Measurements from ENCODE around the gene GID8.

Gene GID8

GRCh38 chr20:62923669-62924441 lies 14.1 kb upstream of the GID8 start:
- DNase-seq: no peak

GRCh38 chr20:62924442-62925075 lies 13.4 kb upstream of the GID8 start:
- peak in 1 of 2 donors; percentile 56 for DNase-seq

- DNase-seq: no peak
Observed at GRCh38 chr20:62925076-62925419, 12.9 kb upstream of the GID8 start.

GRCh38 chr20:62925420-62926228 lies 12.3 kb upstream of the GID8 start:
- peak; percentile 40 to 63 for DNase-seq

- DNase-seq: peak; percentile 91 to 93
Observed at GRCh38 chr20:62926229-62927127, 11.5 kb upstream of the GID8 start, which contains the start of gene DIDO1. TSS of gene DIDO1 (minus strand) at chr20:62926505.

- DNase-seq: no peak
Observed at GRCh38 chr20:62927128-62927705, 10.7 kb upstream of the GID8 start.

GRCh38 chr20:62928246-62928939 lies 9.6 kb upstream of the GID8 start:
- DNase-seq: no peak

- peak; percentile 21 to 65 for DNase-seq
Observed at GRCh38 chr20:62929051-62929538, 8.9 kb upstream of the GID8 start.

- DNase-seq: no peak
Observed at GRCh38 chr20:62931464-62931863, 6.5 kb upstream of the GID8 start.

GRCh38 chr20:62933966-62934365 lies 4.0 kb upstream of the GID8 start:
- DNase-seq: no peak

GRCh38 chr20:62935204-62935967 lies 2.6 kb upstream of the GID8 start:
- DNase-seq: no peak

- no peak for DNase-seq
Observed at GRCh38 chr20:62935968-62936585, 1.9 kb upstream of the GID8 start.

- DNase-seq: peak; percentile 96 to 98
Observed at GRCh38 chr20:62937268-62938104, 461 bp upstream of the GID8 start.

- no peak for DNase-seq
Observed at GRCh38 chr20:62940875-62941274, 2.9 kb downstream of the GID8 start.

- DNase-seq: no peak
Observed at GRCh38 chr20:62941792-62942191, 3.8 kb downstream of the GID8 start.

GRCh38 chr20:62942456-62942855 lies 4.5 kb downstream of the GID8 start:
- DNase-seq: no peak

- DNase-seq: no peak
Observed at GRCh38 chr20:62943396-62943795, 5.4 kb downstream of the GID8 start.

GRCh38 chr20:62944184-62944583 lies 6.2 kb downstream of the GID8 start:
- DNase-seq: no peak

- no peak for DNase-seq
Observed at GRCh38 chr20:62944746-62945145, 6.8 kb downstream of the GID8 start.

All from CD4-positive, alpha-beta T cell treated with Interferon alpha-2 for 1 hour (primary cell).